GM18867 (cell line): ENCODE data around the gene SEPTIN2.
"Not testable (repeated sequence)": the region's sequence is repeated elsewhere in the genome, so short reads cannot be mapped to it uniquely, and the experiment has no call there.

Source experiments
- ATAC-seq: cut with Tn5 transposase; IDR thresholded peaks from one replicate; pipeline ENCODE4 v1.9.1; 2021; ENCODE audit warnings: mild to moderate bottlenecking, moderate library complexity; ENCODE audit not compliant: unreplicated experiment

The SEPTIN2 gene

GRCh38 chr2:241315879-241316631, at the start of gene SEPTIN2:
Gene SEPTIN2, plus strand, starts transcription at chr2:241315925. Its CDS starts 8,308 bp downstream, at chr2:241324233.
- peak; percentile 40 for ATAC-seq

DNA sequence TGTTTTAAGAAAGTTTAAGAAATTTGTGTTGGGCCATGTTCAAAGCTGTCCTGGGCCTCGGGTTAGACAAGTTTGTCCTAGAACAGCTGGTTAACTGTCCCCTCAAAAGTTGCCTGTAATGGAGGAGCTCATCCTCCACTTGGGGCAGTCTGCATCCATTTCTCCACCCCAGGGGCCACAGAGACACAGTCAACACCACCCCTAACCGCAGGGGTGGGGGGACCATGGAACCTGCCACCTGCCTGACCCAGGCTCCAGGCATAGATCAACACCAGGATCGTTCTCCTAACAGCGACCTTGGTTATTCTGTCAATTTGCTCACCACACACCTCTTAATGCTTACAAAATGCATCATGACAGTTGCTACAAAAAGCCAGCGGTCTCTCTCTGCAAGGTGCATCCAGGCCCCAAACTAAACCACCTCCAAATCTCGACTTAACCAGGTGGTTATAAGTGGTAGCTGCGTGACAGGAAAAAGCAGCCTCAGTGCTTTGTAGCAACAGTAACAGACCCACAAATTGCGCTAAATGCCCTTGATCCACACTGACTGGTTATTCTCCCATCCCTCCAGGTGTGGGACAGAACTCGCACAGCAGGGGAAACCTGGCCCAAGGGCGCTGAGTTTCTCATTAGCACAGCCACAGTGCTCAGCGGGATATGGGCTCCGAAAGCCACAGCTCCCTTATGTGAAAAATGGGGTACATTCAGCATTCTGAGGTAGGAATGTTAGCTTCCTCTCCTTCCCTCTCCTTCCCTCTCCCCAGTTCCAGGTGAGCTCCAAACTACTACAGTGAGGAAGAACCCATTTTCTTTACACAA, 48.3 kb upstream of the SEPTIN2 start:
- no peak for ATAC-seq

DNA sequence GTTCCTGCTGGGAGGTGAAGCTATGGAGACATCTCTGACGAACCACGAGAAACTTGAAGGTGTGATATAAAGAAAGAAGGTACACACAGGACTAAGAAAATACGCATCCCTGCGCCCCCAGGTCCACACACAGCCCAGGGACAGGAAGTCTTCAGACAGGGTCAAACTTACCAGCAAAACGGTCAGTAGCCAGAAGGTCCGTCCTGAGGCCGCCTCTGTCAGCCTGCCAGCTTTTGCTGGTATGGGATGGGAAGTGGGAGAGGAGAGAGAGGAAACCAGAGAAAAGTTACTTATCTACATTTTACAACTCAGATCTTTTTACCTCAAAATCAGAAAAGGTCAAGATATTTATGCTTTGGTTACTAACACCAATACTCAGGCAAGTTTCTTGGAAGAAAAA, 47.4 kb upstream of the SEPTIN2 start:
- ATAC-seq = no peak

DNA sequence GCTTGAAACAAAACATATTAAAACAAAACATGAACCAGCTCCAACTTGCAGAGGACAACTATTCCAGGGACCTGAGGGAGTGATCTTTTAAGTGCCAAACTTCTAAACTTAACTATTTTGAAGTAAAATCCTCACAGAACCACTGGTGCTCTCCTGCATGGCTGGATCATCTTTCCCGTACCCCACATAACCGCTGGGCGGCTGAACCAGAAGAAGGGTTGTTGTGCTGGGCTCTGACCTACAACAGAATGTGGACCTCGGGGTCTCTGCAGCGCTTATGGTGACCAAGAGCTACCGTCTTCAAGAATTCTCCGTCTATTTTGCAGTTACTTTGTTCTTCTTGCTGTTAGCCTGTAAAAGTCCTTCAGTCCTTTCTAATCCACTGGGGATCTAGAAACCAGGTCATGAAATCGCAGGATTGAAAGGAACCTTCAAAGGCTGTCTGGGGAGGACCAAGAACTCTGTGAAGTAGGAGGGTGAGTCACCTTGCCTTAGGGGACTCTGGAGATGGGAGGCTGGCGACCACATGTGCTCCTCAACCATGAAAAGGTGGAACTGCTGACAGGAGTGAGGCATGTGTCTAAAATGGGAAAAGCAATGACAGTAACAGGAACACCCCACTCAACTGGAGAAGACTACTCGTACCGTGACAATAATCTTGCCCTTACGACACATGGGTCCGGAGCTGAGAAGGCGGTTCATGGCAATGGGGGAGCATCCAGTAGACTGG, 46.8 kb upstream of the SEPTIN2 start:
- no peak for ATAC-seq

GRCh38 chr2:241269707-241270520, 45.8 kb upstream of the SEPTIN2 start:
- no peak for ATAC-seq

GRCh38 chr2:241270531-241270930, 45.2 kb upstream of the SEPTIN2 start:
- ATAC-seq = no peak

- ATAC-seq = peak; percentile 57
These were observed 43.9 kb upstream of the SEPTIN2 start for GRCh38 chr2:241271706-241272302.

DNA sequence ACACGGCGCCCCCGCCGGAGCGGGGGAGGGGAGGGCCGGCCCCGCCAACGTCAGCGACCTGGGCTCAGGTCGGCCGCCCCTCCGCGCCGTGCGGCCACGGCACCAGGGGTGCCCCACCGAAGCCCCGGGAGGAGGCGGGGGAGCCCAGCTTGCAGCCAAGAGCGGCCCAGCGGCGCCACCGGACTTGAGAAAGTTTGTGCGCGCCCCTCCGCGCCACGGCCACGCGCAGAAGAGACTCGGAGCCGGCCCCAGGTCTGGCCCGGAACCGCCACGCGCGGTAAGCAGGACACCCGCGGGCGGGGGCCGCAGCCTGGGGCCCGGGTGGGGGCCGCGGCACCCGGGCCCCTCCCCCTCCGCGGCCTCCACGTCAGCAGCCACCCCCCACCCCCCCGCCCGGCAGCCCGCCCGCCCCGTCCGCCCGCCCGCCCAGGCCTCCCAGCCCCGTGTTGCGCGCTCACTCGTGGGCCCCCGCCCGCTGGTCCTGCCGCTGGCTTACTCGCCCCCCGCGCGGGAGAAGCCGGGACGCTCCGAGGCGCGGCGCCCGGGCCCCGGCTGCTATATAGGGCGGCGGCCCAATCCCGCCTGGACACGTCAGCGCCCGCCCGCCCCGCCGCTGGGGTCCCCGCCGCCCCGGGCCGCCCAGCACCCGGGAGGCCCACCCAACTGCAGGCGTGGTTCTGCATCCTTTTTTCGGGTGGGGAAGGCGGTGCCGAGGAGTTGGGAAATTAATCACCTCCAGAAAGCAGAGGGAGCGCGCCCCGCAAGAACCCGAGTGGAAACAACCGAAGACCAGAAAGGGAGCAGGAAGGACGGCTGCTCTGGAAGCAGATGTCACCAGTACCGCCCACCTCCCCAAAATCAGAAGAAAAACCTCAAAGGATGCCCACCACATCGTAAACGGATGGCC, 43.2 kb upstream of the SEPTIN2 start:
- peak; percentile 55 for ATAC-seq

GRCh38 chr2:241273210-241274020, 42.3 kb upstream of the SEPTIN2 start:
- ATAC-seq = no peak

DNA sequence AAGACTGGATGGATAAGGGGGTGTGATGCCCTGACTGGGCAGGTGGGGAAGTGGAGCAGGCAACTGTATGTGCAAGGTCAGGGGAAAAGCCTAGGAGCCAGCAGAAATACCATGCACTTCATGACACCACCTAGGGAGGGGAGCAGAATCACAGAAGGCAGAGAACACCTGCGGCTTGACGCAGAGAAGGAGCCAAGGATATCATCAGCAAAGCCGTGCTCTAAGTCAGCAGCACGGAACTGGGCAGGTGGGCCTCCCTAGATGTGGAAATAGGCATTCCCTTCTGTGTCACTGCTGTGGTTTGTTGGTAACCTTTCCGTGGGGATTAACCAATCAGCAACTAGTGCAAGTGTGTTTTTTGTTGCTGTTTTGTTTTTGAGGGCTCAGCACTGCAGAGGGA, 41.6 kb upstream of the SEPTIN2 start:
- ATAC-seq = no peak

DNA sequence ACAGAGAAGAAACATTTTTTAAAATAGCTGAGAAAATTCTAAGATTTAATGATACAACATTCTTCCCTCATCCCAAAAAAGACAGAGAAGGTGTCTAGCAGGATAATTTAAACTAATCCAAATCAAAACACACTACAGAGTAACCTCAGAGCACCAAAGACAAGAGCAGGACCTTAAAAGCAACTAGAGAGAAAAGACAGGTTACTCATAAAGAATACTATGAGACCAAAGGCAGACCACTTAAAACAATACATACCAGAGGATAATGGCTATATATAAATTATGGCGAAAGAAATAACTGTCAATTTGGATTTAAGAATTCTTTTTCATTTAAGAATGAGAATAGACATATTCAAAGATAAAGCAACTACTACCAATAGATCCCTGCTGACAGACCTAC, 40.2 kb upstream of the SEPTIN2 start:
- ATAC-seq = no peak

DNA sequence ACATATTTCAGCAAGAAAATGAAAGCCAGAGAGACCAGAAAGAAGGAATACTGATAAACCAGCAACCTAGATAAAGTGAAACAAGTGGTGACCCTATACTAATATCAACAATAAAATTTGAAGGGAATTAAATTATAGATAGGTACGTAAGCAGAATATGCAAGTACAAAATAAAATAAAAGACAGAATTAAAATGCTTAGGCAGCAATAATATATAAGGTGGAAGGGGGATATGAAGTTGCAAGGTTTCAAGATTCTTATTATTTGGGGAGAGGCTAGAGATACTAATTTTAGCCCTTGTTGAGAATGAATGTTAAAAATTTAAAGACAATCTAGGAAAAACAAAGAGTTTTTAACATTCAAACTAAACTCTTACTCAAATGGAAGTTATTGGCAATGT, 39.8 kb upstream of the SEPTIN2 start:
- ATAC-seq = no peak

DNA sequence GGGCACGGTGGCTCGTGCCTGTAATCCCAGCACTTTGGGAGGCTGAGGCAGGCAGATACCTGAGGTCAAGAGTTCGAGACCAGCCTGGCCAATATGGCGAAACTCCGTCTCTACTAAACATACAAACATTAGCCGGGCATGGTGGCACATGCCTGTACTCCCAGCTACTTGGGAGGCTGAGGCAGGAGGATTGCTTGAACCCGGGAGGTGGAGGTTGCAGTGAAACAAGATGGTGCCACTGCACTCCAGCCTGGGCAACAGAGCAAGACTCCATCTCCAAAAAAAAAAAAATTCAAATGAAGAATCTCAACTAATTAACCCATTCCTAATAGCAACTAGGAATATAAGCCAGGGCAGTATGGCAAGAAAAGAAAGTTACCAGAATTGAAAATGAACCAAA, 37.4 kb upstream of the SEPTIN2 start:
- ATAC-seq = not testable (repeated sequence)

DNA sequence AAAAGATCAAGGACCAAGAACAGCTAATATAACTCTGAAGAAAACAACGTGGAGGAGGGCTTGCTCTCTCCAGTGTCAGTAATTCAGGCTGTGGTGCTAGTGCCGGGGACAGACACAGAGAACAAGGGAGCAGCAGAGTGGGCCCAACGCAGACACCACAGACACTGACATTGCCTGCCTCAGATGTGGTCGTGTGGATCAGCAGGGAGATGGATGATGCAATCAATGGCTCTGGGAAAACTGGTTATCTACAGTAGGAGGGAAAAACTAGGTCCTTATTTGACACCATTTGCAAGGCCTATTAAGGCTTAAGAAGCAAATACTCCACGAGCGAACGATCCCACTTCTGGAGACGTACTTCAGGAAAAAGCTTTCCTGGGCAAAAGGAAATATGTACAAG, 36.3 kb upstream of the SEPTIN2 start:
- ATAC-seq = no peak

DNA sequence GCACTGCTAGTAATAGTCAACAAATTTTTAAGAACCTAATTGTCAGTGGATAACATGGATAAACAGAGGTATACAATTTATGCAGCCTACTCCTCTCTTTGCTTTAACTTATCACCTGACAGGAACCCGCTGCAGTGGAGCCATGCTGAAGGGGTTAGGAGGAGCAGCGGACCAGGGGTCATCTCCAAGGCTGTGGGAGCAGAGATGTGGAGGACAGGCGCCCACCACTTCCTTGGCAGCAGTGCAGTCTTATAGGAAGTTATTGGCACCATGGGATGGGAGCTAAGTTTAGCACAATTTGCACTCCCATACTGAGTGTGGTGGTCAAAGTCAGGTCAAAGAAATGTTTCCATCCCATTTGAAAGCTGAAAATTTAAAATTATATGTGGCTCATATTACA, 35.9 kb upstream of the SEPTIN2 start:
- ATAC-seq = no peak

DNA sequence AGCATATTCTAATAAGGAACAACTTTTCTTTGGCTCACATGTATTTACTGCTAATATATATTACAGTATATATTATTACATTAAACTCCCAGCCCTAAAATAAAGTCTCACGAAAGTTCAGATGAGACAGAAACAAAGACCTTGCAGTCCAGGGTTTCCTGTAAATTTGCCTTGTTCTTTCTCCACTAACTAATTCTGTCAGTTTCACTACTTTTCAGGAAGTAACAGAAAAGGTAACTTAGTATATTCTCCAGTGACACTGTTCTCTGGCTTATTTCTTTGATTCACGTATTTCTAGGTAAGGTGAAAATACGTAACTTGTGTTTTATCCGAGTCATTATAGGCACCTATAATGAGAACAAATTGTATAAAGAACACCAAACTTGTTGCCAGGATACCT, 35.4 kb upstream of the SEPTIN2 start:
- ATAC-seq = no peak

DNA sequence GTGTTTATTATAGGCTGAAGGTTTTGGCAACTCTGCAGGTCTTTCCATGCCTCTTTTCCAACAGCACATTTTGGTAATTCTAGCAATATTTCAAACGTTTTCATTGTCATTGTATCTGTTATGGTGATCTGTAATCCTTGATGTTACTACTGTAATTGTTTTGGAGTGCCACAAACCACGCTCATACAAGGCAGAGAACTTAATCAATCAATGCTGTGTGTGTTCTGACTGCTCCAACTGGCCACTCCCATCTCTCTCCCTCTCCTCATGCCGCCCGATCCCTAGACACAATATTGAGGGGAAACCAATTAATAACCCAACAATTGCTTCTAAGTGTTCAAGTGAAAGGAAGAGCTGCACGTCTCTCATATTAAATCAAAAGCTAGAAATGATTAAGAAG, 33.2 kb upstream of the SEPTIN2 start:
- no peak for ATAC-seq

GRCh38 chr2:241285596-241285995, 30.1 kb upstream of the SEPTIN2 start:
- ATAC-seq = no peak
